GM18505 (cell line): ENCODE data around the gene FUBP1.
A peak's percentile ranks its signal among the peaks of the same experiment; 100 is the strongest.

Experiments used
- ATAC-seq: cut with Tn5 transposase; IDR thresholded peaks from one replicate; pipeline ENCODE4 v1.9.1; 2021; ENCODE audit not compliant: unreplicated experiment
- POLR2A ChIP-seq: IDR thresholded peaks from 4 replicates; pipeline ENCODE4 v1.6.1; 2011; ENCODE audit warnings: borderline replicate concordance; ENCODE audit not compliant: insufficient read depth, insufficient read length; ENCODE audit errors: extremely low read depth

Gene FUBP1

DNA sequence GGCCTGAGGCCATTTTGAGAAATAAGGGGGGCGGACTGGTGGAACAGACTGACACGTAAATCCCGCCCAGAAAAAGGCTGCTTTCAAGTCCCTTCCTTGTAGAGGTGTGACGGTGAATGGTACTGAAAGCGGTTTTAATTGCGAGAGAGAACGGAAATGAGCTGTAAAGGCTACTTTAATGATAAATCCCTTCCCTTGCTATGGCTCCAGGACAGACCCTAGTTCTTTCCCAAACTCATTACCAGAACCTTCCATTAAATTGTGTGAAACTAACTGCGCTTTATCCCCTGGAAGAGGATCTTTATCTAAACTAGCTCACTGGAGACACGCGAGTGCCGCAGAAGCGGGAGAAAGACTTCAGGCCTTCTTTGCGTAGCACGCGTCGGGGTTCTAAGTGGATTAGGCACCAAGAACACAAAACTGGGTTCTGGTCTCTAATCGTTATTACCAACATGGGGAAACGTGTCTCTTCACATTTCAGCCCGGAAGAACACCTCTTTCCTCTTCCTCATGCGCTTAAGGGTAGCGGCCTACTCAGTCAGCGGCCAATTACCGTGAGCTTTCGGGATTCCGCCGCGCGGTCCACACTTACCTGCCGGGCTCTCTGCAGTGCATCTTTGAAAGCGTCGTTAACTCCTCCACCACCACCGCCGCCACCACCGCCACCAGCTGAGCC lies 441 bp downstream of the FUBP1 start:
- ATAC-seq = peak; percentile 62
- TF ChIP-seq POLR2A = peak; percentile 72

DNA sequence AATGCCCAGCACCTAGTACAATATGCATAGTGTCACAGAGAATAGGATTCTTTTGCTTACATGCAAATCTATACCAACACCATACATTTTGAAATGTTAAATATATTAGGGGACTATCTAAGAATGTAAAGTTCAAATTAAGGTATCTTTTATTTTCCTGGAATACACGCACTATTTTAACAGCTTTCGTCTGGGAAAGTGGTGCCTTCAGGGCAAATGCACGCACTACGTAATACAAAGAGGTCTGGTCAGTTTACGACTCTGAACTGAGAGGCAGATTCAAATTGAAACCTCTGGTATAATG lies 931 bp downstream of the FUBP1 start:
- ATAC-seq = no peak
- no peak for TF ChIP-seq POLR2A

DNA sequence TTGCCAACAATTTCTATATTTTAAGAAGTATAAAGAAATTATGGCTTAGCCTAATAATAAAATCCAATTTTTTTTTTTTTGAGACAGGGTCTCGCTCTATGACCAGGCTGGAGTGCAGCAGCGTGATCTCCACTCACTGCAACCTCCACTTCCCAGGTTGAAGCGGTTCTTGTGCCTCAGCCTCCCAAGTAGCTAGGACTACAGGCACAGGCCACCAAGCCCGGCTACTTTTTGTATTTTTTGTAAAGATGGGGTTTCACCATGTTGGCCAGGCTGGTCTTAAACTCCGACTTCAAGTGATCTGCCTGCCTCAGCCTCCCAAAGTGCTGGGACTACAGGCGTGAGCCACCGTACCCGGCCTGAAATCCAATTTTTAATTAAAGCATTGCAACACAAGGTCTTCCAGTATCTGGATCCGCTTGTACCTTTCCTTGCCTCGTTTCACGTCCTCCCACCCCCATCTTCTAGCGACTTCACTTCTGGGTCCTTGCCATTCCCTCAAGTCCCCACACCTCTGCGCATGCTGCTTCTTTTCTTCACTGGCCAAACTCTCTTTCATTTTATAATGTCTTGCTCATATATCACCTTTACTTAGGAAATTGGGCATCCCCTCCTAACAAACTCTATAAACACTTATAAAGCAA lies 2.3 kb downstream of the FUBP1 start:
- no peak for ATAC-seq
- TF ChIP-seq POLR2A = no peak

DNA sequence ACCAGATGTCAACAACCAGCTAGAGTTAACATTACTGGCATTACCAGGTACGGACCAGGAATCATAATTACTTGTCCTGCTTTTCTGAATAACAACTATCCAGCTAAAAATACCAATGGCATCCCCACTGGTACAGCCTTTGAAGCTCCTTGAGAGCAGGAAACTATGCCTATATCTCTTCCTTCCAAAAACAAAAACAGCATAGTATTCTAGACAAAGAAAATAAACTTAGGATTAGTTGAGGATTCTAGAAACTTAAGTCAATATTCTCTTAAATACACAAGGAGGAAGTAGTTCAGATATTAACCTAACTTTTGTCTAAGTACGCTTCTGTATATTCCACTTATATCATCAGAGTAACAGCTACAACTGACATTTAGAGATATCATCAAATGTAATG lies 3.0 kb downstream of the FUBP1 start:
- no peak for TF ChIP-seq POLR2A
- ATAC-seq = no peak

DNA sequence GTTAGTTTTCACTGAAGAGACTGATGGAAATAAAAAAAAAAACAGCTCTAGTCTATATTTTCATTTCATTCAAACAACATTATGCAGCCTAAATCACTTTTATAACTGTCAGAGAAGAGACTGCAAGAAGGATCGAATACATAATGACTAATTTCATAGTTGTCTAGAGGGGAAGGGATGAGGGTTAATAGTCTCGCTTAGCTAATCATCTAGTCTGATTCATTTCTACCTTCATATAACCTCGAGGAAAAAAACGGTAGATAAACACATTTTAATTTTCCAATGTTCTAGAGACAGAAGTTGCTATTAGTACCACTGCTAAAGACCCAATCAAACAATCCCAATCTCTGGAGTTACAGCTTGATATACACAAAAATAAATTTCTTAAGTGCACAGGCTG lies 3.5 kb downstream of the FUBP1 start:
- no peak for TF ChIP-seq POLR2A
- no peak for ATAC-seq

DNA sequence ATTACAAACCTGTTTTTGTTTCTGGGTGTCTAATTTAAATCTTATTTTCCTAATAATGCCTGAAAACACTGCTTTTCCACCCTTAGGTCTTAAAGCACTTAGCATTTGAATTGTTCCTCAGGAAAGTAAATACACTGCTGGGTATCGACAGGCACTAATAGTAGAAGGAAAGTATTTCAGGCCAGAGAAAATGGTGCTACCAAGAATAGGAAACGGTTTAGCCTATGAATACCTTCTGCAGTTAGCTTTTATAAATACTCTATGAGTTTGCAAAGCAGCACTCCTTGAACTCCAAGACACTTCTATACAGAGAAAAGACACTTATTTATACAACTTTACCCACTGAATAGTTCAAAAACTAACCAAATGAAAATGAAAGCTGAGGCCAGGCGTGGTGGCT lies 6.8 kb downstream of the FUBP1 start:
- no peak for ATAC-seq
- no peak for TF ChIP-seq POLR2A

DNA sequence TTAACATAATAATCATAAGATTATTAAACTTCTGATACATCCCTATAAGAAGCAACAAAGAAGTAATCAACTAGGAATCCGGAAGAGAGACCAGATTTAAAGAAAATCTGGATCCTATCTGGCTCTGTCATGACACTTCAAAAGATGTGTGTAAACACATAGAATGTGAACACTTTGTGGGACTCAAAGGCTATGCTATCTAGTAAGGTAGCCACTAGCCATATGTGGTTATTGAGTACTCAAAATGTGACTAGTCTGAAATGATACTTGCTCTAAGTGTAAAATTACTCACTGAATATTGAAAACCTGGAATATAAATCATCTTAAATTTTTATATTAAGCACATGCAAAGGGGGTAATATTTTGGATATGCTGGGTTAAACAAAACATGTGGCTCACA lies 8.7 kb downstream of the FUBP1 start:
- ATAC-seq = no peak
- TF ChIP-seq POLR2A = no peak

DNA sequence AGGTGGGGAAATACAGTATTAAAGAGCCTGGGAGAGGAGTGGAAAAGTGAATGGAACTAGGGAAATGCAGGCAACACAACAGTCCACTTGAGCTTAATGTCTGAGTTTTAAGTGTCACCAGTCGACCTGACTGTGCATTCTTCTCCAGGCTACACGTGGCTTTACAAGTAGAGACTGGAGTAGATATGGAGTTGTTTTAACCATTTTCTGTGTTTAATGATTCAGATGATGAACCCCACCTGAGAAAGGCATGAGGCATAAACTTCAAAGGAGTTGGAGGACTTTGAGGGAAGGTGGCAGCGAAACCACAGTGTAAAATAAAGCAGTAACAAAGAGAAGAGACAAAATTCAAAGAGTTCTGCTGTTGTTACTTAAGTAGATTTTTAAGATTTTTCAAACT lies 12.6 kb downstream of the FUBP1 start:
- no peak for TF ChIP-seq POLR2A
- no peak for ATAC-seq

DNA sequence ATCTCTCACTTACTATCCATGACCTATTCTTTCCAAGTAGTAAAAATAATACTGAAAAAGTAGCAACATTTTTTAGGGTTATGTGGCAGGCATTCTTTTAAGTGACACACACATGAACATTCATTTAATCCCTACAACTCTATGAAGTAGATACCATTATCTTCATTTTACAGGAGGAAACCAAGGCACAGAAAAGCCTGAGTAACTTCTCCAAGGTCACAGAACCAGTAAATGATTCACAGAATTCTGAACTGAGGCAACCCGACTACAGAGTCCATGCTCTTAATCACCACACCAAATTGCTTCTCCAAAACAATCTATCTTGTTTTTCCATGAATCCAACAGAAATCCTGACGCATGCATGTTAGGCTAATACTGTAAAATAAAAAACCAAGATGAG lies 17.5 kb downstream of the FUBP1 start:
- TF ChIP-seq POLR2A = no peak
- ATAC-seq = no peak

DNA sequence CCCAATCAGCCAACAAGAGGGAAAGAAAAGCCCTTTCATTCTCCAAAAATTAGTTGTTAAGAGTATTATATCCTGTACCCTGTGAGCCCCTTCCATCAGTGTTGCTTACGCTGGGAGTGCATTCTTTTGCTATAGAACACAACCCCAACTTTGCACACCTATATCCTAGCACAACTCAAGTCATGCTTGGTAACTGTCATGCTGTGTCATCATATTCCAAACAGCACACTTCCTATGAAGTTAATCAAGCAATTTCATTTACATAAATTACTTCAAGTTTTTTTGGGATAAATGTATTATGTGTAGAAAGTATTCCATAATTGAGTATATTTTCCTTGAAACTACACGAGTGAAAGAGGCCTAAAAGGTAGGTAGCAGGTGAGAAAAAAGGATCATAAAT lies 20.0 kb downstream of the FUBP1 start:
- ATAC-seq = no peak
- TF ChIP-seq POLR2A = no peak

DNA sequence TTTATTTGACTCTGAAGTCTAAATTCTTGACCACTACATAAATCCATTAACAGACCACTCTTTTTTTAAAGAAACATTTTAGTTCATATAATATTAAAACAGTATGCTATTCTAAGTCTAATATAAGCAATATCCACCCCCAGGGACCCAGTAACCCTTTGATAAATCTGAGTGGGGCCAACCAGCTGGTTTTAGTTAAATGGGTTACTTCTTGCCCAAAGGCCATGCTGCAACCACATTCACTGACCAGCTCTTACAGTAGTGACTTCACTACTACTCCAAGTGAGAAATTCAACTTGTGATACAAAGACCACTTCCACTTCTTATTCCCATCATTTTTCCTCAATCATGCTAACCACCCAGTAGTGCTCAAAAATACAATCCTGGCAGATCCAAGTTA lies 20.5 kb downstream of the FUBP1 start:
- no peak for TF ChIP-seq POLR2A
- ATAC-seq = no peak

DNA sequence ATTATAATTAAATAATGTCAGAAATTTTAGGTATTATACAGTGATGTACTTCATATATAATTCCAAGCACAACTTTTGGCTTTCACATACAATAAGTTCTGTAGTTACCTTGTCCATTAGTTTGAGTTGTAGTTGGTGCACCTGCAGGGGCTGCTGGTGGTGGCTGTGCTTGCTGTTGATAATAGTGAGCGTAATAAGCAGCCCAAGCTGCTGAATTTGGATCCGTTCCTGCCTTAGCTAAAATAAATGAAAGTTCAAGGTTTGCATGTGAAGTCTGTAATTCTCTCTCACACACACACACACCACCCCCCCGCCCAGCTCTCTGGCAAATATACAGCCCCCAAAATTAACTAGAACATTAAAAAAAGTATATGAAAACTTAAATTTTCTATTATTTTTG lies 22.4 kb downstream of the FUBP1 start:
- TF ChIP-seq POLR2A = no peak
- ATAC-seq = no peak

DNA sequence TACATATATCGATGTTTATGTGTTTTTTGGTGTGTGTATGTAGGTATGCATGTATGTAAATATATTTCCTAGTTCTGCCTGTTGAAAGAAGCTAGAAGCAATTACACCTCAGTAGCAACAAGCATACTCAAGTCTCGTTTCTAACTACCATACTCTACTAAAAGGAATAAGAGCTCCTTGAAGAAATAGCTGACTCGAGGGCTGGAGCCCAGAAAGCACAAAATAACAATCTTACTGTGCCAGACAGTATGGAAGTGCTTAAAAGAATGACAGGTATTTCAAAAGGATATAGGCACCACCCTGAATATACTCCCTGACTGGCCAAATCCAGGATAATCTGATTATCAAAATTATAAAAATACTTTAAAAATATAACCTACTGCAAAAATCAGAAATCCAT lies 23.2 kb downstream of the FUBP1 start:
- no peak for ATAC-seq
- no peak for TF ChIP-seq POLR2A

DNA sequence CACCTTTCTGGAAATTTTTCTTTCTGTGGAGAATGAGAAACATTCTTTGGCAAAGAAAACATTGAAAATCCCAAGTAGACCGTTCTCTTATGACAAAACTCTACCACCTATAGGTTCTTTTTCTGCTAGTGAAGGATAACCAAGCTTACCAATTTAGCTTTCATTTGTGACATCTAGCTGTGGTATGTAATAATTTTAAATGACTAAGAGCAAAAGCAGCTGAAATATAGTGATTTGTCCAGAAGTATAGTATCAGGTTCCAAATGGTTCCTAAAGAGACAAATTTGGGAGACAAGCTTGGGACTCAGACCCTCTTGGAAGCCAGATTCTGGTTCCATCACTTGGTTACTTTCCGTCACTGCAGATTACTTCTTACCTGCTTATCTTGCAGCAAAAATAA lies 24.4 kb downstream of the FUBP1 start:
- no peak for ATAC-seq
- TF ChIP-seq POLR2A = no peak

DNA sequence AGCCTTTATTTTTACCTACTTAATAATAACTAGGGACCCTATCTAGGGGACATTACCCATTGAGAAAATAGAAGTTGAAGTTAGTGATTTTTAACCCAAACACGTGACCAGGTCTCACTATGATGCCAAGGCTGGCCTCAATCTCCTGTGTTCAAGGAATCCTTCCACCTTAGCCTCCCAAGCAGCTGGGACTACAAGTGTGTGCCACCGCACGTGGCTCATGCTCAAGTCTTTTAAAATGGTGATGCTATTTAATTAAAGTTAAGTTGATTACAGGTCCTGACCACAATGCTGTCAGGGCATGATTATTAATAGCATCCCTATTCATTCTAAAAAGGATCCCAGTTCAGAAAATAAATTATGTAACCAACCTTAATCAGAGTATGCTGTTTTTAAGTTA lies 25.0 kb downstream of the FUBP1 start:
- TF ChIP-seq POLR2A = no peak
- no peak for ATAC-seq
